Testis (tissue), 2 donors: ENCODE measurements around the gene SRL.

Source experiments
- CTCF ChIP-seq, 3 experiments: fragments of 450-650 bp in 2 of 3; fragments of 200-600 bp in 1 of 3; sonication (generic) in 1 of 3; IDR thresholded peaks; one replicate each; pipeline ENCODE4 v1.5.1; 2016 to 2019; ENCODE audit warnings: antibody characterized with exemption in 3 of 3, mild to moderate bottlenecking in 2 of 3, moderate library complexity in 1 of 3
- POLR2A ChIP-seq: fragments of 450-650 bp; IDR thresholded peaks from one replicate; pipeline ENCODE4 v1.6.1; 2017; ENCODE audit warnings: antibody characterized with exemption, mild to moderate bottlenecking, moderate library complexity

DNA sequence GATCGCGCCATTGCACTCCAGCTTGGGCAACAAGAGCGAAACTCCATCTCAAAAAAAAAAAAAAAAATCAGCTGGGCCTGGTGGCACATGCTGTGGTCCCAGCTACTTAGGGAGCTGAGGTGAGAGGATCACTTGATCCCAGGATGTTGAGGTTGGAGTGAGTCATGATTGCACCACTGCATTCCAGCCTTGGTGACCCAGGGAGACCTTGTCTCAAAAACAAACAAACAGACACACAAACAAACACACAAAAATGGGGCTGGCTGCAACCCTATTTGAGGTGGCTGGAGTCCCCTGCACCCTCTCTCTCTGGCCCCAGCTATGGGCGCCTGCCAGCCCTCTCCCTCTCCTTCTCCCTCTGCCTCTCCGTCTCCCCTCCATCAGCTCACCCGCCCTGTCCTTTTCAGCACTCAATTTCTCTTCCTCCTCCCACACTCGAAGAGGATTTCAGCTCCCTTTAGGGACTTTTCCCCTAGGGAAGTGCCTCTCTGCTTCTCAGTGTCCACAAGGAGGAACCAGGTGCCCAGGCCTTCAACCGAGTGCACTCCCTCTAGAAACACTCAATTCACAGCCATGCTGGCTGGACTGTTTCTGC is 48.5 kb upstream of the SRL start:
- TF ChIP-seq CTCF (IDR thresholded peaks at IDR 0.05): no peak
- TF ChIP-seq POLR2A: no peak
